WTC11 (cell line): ENCODE data around the gene ANP32E. TPM values are rescaled to one million over a fixed set of nuclear protein-coding genes. Genes with fewer than 3 reads are reported as not detected.

Experiments used
- ATAC-seq: fragments of 200-7000 bp; cut with Tn5 transposase; 2 replicates; pipeline ENCODE4 v1.10.0; 2021; ENCODE audit warnings: mild to moderate bottlenecking, moderate library complexity
- CTCF ChIA-PET: fragments of 300-600 bp; sonication (Branson Sonifier 250); formaldehyde crosslinking; loops from one replicate; lab custom pipeline; 2021; ENCODE audit warnings: antibody characterized with exemption; lab: Charles Lee
- POLR2A ChIA-PET: fragments of 350-600 bp; sonication (Branson Sonifier 250); formaldehyde crosslinking; loops from one replicate; lab custom pipeline; 2021; ENCODE audit warnings: antibody characterized with exemption; lab: Charles Lee
- DNase-seq: peaks from one replicate; pipeline ENCODE4 v3.0.0; 2021; ENCODE audit warnings: low spot score
- H3K27ac Mint-ChIP-seq: 2 replicates; pipeline ENCODE4 v1.8.0; 2021; ENCODE audit warnings: mixed read lengths
- H3K27me3 Mint-ChIP-seq: 2 replicates; pipeline ENCODE4 v1.8.0; 2021; ENCODE audit warnings: low read depth, mild to moderate bottlenecking, moderate library complexity, mixed read lengths
- H3K36me3 Mint-ChIP-seq: 2 replicates; pipeline ENCODE4 v1.8.0; 2021; ENCODE audit warnings: mixed read lengths
- H3K4me1 Mint-ChIP-seq: 2 replicates; pipeline ENCODE4 v1.8.0; 2022; ENCODE audit warnings: mixed read lengths
- H3K4me3 Mint-ChIP-seq: 2 replicates; pipeline ENCODE4 v1.8.0; 2021; ENCODE audit warnings: mild to moderate bottlenecking, moderate library complexity, mixed read lengths
- H3K9me3 Mint-ChIP-seq: 2 replicates; pipeline ENCODE4 v1.8.0; 2021; ENCODE audit warnings: mixed read lengths
- CREM ChIP-seq: sonication (generic); formaldehyde crosslinking; IDR thresholded peaks from 2 replicates; pipeline ENCODE4 v1.8.1; 2022; ENCODE audit warnings: mild to moderate bottlenecking, missing genetic modification reagents, moderate library complexity
- EMX1 ChIP-seq: fragments of 250-450 bp; sonication (Bioruptor Pico); IDR thresholded peaks from 2 replicates; pipeline ENCODE4 v1.8.0; 2021; ENCODE audit warnings: mild to moderate bottlenecking
- GTF2I ChIP-seq: fragments of 250-450 bp; sonication (Bioruptor Pico); conservative IDR thresholded peaks from 2 replicates; pipeline ENCODE4 v1.4.0; 2021; ENCODE audit warnings: mild to moderate bottlenecking
- HMGA2 ChIP-seq: fragments of 250-450 bp; sonication (Bioruptor Pico); IDR thresholded peaks from 2 replicates; pipeline ENCODE4 v1.4.0; 2021; ENCODE audit warnings: mild to moderate bottlenecking, moderate library complexity
- JUN ChIP-seq: sonication (generic); formaldehyde crosslinking; IDR thresholded peaks from 2 replicates; pipeline ENCODE4 v1.8.0; 2023; ENCODE audit warnings: mild to moderate bottlenecking, missing genetic modification reagents
- NR2C2 ChIP-seq: sonication (generic); formaldehyde crosslinking; IDR thresholded peaks from 2 replicates; pipeline ENCODE4 v1.8.0; 2022; ENCODE audit warnings: mild to moderate bottlenecking, missing genetic modification reagents
- RELA ChIP-seq: sonication (generic); formaldehyde crosslinking; IDR thresholded peaks from 2 replicates; pipeline ENCODE4 v1.8.1; 2022; ENCODE audit warnings: missing genetic modification reagents, mild to moderate bottlenecking, borderline replicate concordance
- TP53 ChIP-seq: sonication (generic); formaldehyde crosslinking; IDR thresholded peaks from 2 replicates; pipeline ENCODE4 v1.8.1; 2023; ENCODE audit warnings: mild to moderate bottlenecking, missing genetic modification reagents
- total RNA-seq: library from RNA; stranded (reverse); gene quantifications from 3 replicates; pipeline ENCODE4 v1.2.3, GENCODE V29; 2021
- TF ChIP-seq, protein P1 (sequence below): sonication (generic); formaldehyde crosslinking; IDR thresholded peaks from 2 replicates; pipeline ENCODE4 v1.8.0; 2023; ENCODE audit warnings: missing genetic modification reagents, mild to moderate bottlenecking, borderline replicate concordance
- TF ChIP-seq, protein P2 (sequence below): sonication (generic); formaldehyde crosslinking; IDR thresholded peaks from 2 replicates; pipeline ENCODE4 v1.8.0; 2022; ENCODE audit warnings: mild to moderate bottlenecking, missing genetic modification reagents
- TF ChIP-seq, protein P3 (sequence below): sonication (generic); formaldehyde crosslinking; IDR thresholded peaks from 2 replicates; pipeline ENCODE4 v1.8.1; 2023; ENCODE audit warnings: mild to moderate bottlenecking, moderate library complexity, missing genetic modification reagents
- TF ChIP-seq, protein P4 (sequence below): fragments of 250-450 bp; sonication (Bioruptor Pico); IDR thresholded peaks from 2 replicates; pipeline ENCODE4 v1.9.0; 2021; ENCODE audit warnings: mild to moderate bottlenecking
- TF ChIP-seq, protein P5 (sequence below): sonication (generic); formaldehyde crosslinking; IDR thresholded peaks from 2 replicates; pipeline ENCODE4 v1.8.1; 2023; ENCODE audit warnings: mild to moderate bottlenecking, missing genetic modification reagents, moderate library complexity
- TF ChIP-seq, protein P6 (sequence below): fragments of 250-450 bp; sonication (Bioruptor Pico); IDR thresholded peaks from 2 replicates; pipeline ENCODE4 v1.9.0; 2021; ENCODE audit warnings: moderate library complexity, mild to moderate bottlenecking, inconsistent platforms, borderline replicate concordance
- TF ChIP-seq, protein P7 (sequence below): fragments of 250-450 bp; sonication (Bioruptor Pico); IDR thresholded peaks from 2 replicates; pipeline ENCODE4 v1.9.0; 2021; ENCODE audit warnings: mild to moderate bottlenecking, borderline replicate concordance
- TF ChIP-seq, protein P8 (sequence below): sonication (generic); formaldehyde crosslinking; IDR thresholded peaks from 2 replicates; pipeline ENCODE4 v1.8.0; 2022; ENCODE audit warnings: mild to moderate bottlenecking, missing genetic modification reagents
- TF ChIP-seq, protein P9 (sequence below): fragments of 200-600 bp; IDR thresholded peaks from 2 replicates; pipeline ENCODE4 v1.8.0; 2022; ENCODE audit warnings: antibody characterized with exemption

The ANP32E gene
- total RNA-seq, 1 experiment from 2014 or later, result 119 TPM

DNA sequence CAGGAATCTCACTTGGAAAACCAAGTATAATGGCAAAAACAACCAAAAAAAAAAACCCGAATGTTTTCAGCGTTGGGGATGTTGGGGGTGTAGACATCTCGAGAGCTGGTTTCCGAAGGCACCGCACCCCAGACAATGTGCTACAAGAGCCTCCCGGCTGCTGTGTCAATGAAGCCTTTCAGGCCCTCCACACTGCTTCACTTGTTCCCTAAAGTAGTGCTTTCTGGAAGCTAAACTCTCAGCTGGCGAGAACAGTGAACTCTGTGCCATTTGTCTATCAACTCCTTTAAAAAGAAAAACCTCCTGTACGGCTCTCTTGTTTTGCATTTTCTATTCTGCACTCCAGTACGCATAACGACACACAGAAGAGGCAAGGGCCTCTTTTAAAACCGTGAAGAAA, 53.7 kb downstream of the ANP32E start:
- H3K4me3 Mint-ChIP-seq, result no peak overlapping the region
- no peaks in the 10 kb centered on the region for H3K36me3 Mint-ChIP-seq
- no peak for ATAC-seq
- no peaks in the 10 kb centered on the region for H3K4me1 Mint-ChIP-seq
- DNase-seq, result no peak
- no peak overlapping the region for H3K27ac Mint-ChIP-seq
- no peaks in the 10 kb centered on the region for H3K27me3 Mint-ChIP-seq
- CTCF ChIA-PET, result interaction anchor here (2.1 kb wide), 1 partner anchor 13 kb away, joined by 8 read pairs; no protein-coding TSS in a partner anchor
- POLR2A ChIA-PET, result no interaction called here
- no peaks in the 10 kb centered on the region for H3K9me3 Mint-ChIP-seq
- TF ChIP-seq NR2C2 (CRISPR knock-in tag) (no peak), GTF2I (CRISPR knock-in tag) (no peak), RELA (CRISPR knock-in tag) (no peak), JUN (CRISPR knock-in tag) (no peak), EMX1 (CRISPR knock-in tag) (no peak), CREM (CRISPR knock-in tag) (no peak), HMGA2 (CRISPR knock-in tag) (no peak), TP53 (CRISPR knock-in tag) (no peak)
- TF ChIP-seq, protein P1, sequence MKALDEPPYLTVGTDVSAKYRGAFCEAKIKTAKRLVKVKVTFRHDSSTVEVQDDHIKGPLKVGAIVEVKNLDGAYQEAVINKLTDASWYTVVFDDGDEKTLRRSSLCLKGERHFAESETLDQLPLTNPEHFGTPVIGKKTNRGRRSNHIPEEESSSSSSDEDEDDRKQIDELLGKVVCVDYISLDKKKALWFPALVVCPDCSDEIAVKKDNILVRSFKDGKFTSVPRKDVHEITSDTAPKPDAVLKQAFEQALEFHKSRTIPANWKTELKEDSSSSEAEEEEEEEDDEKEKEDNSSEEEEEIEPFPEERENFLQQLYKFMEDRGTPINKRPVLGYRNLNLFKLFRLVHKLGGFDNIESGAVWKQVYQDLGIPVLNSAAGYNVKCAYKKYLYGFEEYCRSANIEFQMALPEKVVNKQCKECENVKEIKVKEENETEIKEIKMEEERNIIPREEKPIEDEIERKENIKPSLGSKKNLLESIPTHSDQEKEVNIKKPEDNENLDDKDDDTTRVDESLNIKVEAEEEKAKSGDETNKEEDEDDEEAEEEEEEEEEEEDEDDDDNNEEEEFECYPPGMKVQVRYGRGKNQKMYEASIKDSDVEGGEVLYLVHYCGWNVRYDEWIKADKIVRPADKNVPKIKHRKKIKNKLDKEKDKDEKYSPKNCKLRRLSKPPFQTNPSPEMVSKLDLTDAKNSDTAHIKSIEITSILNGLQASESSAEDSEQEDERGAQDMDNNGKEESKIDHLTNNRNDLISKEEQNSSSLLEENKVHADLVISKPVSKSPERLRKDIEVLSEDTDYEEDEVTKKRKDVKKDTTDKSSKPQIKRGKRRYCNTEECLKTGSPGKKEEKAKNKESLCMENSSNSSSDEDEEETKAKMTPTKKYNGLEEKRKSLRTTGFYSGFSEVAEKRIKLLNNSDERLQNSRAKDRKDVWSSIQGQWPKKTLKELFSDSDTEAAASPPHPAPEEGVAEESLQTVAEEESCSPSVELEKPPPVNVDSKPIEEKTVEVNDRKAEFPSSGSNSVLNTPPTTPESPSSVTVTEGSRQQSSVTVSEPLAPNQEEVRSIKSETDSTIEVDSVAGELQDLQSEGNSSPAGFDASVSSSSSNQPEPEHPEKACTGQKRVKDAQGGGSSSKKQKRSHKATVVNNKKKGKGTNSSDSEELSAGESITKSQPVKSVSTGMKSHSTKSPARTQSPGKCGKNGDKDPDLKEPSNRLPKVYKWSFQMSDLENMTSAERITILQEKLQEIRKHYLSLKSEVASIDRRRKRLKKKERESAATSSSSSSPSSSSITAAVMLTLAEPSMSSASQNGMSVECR (CRISPR knock-in tag), result no peak
- TF ChIP-seq, protein P2, sequence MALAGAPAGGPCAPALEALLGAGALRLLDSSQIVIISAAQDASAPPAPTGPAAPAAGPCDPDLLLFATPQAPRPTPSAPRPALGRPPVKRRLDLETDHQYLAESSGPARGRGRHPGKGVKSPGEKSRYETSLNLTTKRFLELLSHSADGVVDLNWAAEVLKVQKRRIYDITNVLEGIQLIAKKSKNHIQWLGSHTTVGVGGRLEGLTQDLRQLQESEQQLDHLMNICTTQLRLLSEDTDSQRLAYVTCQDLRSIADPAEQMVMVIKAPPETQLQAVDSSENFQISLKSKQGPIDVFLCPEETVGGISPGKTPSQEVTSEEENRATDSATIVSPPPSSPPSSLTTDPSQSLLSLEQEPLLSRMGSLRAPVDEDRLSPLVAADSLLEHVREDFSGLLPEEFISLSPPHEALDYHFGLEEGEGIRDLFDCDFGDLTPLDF (CRISPR knock-in tag), result no peak
- TF ChIP-seq, protein P3, sequence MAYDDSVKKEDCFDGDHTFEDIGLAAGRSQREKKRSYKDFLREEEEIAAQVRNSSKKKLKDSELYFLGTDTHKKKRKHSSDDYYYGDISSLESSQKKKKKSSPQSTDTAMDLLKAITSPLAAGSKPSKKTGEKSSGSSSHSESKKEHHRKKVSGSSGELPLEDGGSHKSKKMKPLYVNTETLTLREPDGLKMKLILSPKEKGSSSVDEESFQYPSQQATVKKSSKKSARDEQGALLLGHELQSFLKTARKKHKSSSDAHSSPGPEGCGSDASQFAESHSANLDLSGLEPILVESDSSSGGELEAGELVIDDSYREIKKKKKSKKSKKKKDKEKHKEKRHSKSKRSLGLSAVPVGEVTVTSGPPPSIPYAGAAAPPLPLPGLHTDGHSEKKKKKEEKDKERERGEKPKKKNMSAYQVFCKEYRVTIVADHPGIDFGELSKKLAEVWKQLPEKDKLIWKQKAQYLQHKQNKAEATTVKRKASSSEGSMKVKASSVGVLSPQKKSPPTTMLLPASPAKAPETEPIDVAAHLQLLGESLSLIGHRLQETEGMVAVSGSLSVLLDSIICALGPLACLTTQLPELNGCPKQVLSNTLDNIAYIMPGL (CRISPR knock-in tag), result no peak
- TF ChIP-seq, protein P4, sequence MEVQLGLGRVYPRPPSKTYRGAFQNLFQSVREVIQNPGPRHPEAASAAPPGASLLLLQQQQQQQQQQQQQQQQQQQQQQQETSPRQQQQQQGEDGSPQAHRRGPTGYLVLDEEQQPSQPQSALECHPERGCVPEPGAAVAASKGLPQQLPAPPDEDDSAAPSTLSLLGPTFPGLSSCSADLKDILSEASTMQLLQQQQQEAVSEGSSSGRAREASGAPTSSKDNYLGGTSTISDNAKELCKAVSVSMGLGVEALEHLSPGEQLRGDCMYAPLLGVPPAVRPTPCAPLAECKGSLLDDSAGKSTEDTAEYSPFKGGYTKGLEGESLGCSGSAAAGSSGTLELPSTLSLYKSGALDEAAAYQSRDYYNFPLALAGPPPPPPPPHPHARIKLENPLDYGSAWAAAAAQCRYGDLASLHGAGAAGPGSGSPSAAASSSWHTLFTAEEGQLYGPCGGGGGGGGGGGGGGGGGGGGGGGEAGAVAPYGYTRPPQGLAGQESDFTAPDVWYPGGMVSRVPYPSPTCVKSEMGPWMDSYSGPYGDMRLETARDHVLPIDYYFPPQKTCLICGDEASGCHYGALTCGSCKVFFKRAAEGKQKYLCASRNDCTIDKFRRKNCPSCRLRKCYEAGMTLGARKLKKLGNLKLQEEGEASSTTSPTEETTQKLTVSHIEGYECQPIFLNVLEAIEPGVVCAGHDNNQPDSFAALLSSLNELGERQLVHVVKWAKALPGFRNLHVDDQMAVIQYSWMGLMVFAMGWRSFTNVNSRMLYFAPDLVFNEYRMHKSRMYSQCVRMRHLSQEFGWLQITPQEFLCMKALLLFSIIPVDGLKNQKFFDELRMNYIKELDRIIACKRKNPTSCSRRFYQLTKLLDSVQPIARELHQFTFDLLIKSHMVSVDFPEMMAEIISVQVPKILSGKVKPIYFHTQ (CRISPR knock-in tag), result no peak
- TF ChIP-seq, protein P5, sequence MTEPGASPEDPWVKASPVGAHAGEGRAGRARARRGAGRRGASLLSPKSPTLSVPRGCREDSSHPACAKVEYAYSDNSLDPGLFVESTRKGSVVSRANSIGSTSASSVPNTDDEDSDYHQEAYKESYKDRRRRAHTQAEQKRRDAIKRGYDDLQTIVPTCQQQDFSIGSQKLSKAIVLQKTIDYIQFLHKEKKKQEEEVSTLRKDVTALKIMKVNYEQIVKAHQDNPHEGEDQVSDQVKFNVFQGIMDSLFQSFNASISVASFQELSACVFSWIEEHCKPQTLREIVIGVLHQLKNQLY (CRISPR knock-in tag), result no peak
- TF ChIP-seq, protein P6, sequence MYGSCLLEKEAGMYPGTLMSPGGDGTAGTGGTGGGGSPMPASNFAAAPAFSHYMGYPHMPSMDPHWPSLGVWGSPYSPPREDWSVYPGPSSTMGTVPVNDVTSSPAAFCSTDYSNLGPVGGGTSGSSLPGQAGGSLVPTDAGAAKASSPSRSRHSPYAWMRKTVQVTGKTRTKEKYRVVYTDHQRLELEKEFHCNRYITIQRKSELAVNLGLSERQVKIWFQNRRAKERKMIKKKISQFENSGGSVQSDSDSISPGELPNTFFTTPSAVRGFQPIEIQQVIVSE (CRISPR knock-in tag), result no peak
- TF ChIP-seq, protein P7, sequence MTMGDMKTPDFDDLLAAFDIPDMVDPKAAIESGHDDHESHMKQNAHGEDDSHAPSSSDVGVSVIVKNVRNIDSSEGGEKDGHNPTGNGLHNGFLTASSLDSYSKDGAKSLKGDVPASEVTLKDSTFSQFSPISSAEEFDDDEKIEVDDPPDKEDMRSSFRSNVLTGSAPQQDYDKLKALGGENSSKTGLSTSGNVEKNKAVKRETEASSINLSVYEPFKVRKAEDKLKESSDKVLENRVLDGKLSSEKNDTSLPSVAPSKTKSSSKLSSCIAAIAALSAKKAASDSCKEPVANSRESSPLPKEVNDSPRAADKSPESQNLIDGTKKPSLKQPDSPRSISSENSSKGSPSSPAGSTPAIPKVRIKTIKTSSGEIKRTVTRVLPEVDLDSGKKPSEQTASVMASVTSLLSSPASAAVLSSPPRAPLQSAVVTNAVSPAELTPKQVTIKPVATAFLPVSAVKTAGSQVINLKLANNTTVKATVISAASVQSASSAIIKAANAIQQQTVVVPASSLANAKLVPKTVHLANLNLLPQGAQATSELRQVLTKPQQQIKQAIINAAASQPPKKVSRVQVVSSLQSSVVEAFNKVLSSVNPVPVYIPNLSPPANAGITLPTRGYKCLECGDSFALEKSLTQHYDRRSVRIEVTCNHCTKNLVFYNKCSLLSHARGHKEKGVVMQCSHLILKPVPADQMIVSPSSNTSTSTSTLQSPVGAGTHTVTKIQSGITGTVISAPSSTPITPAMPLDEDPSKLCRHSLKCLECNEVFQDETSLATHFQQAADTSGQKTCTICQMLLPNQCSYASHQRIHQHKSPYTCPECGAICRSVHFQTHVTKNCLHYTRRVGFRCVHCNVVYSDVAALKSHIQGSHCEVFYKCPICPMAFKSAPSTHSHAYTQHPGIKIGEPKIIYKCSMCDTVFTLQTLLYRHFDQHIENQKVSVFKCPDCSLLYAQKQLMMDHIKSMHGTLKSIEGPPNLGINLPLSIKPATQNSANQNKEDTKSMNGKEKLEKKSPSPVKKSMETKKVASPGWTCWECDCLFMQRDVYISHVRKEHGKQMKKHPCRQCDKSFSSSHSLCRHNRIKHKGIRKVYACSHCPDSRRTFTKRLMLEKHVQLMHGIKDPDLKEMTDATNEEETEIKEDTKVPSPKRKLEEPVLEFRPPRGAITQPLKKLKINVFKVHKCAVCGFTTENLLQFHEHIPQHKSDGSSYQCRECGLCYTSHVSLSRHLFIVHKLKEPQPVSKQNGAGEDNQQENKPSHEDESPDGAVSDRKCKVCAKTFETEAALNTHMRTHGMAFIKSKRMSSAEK, result no peak
- TF ChIP-seq, protein P8, sequence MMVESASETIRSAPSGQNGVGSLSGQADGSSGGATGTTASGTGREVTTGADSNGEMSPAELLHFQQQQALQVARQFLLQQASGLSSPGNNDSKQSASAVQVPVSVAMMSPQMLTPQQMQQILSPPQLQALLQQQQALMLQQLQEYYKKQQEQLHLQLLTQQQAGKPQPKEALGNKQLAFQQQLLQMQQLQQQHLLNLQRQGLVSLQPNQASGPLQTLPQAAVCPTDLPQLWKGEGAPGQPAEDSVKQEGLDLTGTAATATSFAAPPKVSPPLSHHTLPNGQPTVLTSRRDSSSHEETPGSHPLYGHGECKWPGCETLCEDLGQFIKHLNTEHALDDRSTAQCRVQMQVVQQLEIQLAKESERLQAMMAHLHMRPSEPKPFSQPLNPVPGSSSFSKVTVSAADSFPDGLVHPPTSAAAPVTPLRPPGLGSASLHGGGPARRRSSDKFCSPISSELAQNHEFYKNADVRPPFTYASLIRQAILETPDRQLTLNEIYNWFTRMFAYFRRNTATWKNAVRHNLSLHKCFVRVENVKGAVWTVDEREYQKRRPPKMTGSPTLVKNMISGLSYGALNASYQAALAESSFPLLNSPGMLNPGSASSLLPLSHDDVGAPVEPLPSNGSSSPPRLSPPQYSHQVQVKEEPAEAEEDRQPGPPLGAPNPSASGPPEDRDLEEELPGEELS, result no peak
- TF ChIP-seq, protein P9, sequence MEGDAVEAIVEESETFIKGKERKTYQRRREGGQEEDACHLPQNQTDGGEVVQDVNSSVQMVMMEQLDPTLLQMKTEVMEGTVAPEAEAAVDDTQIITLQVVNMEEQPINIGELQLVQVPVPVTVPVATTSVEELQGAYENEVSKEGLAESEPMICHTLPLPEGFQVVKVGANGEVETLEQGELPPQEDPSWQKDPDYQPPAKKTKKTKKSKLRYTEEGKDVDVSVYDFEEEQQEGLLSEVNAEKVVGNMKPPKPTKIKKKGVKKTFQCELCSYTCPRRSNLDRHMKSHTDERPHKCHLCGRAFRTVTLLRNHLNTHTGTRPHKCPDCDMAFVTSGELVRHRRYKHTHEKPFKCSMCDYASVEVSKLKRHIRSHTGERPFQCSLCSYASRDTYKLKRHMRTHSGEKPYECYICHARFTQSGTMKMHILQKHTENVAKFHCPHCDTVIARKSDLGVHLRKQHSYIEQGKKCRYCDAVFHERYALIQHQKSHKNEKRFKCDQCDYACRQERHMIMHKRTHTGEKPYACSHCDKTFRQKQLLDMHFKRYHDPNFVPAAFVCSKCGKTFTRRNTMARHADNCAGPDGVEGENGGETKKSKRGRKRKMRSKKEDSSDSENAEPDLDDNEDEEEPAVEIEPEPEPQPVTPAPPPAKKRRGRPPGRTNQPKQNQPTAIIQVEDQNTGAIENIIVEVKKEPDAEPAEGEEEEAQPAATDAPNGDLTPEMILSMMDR, result no peak
